ENCODE results near the gene ZSCAN20. TPM values are rescaled to one million over a fixed set of nuclear protein-coding genes. Genes with fewer than 3 reads are reported as not detected.
A peak's percentile ranks its signal among the peaks of the same experiment; 100 is the strongest.

ZSCAN20 gene
- total and polyA plus RNA-seq, 12 donors = 0.84 to 12.7 (median 4.1) TPM

DNA sequence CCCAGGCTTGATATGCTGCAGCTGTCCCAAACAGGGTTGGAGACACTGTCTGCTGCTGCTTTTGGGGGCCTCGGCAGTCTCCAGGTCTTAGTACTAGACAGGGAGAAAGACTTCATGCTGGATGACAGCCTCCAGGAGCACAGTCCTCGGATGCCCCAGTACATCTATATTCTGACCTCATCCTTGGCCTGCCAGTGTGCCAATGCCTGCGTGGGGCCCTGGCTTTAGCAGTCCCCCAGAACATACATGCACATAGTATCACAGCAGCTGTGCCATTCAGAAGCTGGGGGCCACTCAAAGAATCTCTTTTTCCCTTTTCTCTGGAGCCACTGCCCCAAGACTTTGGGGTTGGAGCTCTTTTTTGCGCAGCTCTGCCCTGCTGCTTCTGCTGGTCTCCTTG, 4.4 kb upstream of the ZSCAN20 start:
- peaks cover 3 to 17% of the 10 kb centered on the region in 2 donors for H3K4me1 ChIP-seq (replicated peaks in 1 of 2)
- WGBS, 4 donors = 82 to 87% (median 85%) methylated on average over 2 to 4 of the region's 4 CpGs

DNA sequence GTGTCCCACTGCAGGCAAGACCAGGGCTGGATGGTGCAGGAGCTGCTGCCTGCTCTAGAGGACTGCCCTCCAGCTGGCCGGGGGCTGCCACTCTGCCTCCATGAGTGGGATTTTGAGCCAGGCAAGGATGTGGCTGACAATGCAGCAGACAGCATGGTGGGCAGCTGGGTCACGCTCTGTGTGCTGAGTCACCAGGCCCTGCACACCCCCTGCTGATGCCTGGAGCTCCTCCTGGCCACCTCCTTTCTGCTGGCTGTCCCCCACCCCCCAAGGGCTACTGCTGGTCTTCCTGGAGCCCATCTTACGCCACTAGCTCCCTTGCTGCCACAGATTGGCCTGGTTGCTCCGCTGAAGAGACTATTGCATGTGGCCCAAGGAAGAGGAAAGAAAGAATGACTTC, 3.9 kb upstream of the ZSCAN20 start:
- TF ChIP-seq POLR2A (IDR thresholded peaks at IDR 0.05) = no peak
- WGBS, 4 donors = 88 to 100% (median 90%) methylated on average over 3 to 4 of the region's 4 CpGs
- no peak for DNase-seq
- H3K27ac ChIP-seq = no peak overlapping the region
- H3K27me3 ChIP-seq = no peaks in the 10 kb centered on the region
- H3K4me3 ChIP-seq = no peak overlapping the region
- no peaks in the 10 kb centered on the region for H3K36me3 ChIP-seq (replicated peaks in 1 of 2)
- H3K9me3 ChIP-seq (replicated peaks in 1 of 3) = no peaks in the 10 kb centered on the region
- H3K4me1 ChIP-seq (replicated peaks in 1 of 2) = peaks cover 8 to 22% of the 10 kb centered on the region in 2 donors
- intact Hi-C loops (cut with DNase I) = loop anchor here (5.0 kb wide), 3 partner anchors 96 to 171 kb away; no protein-coding TSS in a partner anchor

More for the DNA sequence above, 4.4 kb upstream of the ZSCAN20 start:
- TF ChIP-seq POLR2A (IDR thresholded peaks at IDR 0.05) = no peak
- TF ChIP-seq, protein P1, sequence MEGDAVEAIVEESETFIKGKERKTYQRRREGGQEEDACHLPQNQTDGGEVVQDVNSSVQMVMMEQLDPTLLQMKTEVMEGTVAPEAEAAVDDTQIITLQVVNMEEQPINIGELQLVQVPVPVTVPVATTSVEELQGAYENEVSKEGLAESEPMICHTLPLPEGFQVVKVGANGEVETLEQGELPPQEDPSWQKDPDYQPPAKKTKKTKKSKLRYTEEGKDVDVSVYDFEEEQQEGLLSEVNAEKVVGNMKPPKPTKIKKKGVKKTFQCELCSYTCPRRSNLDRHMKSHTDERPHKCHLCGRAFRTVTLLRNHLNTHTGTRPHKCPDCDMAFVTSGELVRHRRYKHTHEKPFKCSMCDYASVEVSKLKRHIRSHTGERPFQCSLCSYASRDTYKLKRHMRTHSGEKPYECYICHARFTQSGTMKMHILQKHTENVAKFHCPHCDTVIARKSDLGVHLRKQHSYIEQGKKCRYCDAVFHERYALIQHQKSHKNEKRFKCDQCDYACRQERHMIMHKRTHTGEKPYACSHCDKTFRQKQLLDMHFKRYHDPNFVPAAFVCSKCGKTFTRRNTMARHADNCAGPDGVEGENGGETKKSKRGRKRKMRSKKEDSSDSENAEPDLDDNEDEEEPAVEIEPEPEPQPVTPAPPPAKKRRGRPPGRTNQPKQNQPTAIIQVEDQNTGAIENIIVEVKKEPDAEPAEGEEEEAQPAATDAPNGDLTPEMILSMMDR (IDR thresholded peaks at IDR 0.05) = no peak
- Histone ChIP-seq H3K27me3 (no peaks in the 10 kb centered on the region), H3K9me3 (replicated peaks in 1 of 3) (no peaks in the 10 kb centered on the region), H3K27ac (no peak overlapping the region), H3K36me3 (replicated peaks in 1 of 2) (no peaks in the 10 kb centered on the region), H3K4me3 (no peak overlapping the region)
- no peak for DNase-seq
- intact Hi-C loops (cut with DNase I) = loop anchor here (5.0 kb wide), 3 partner anchors 96 to 171 kb away; no protein-coding TSS in a partner anchor

DNA sequence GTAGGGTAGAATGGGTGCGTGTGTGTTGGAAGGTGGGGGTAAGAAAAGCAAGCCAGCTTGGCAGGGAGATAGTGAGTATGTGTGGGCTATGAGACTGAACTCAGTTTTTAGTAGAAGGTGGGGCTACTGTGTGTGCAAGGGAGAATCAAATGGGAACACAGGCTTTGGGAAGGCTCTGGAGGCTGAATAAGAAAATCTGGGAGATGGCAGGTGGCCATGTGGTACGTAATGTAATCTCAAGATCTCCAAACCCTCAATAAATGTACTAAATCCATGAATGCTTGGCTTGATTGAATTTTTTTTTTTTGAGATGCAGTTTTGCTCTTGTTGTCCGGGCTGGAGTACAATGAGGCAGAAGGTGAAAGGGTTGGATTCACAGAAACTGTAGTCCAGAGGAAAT, 3.5 kb upstream of the ZSCAN20 start:
- TF ChIP-seq, protein P1 (IDR thresholded peaks at IDR 0.05) = no peak
- TF ChIP-seq POLR2A (IDR thresholded peaks at IDR 0.05) = no peak
- peaks cover 9 to 26% of the 10 kb centered on the region in 2 donors for H3K4me1 ChIP-seq (replicated peaks in 1 of 2)
- H3K9me3 ChIP-seq (replicated peaks in 1 of 3) = no peaks in the 10 kb centered on the region
- no peaks in the 10 kb centered on the region for H3K27me3 ChIP-seq
- no peak for DNase-seq
- no peak overlapping the region for H3K27ac ChIP-seq
- intact Hi-C loops (cut with DNase I) = loop anchor here (5.0 kb wide), 3 partner anchors 97 to 172 kb away; no protein-coding TSS in a partner anchor
- H3K36me3 ChIP-seq (replicated peaks in 1 of 2) = no peaks in the 10 kb centered on the region
- H3K4me3 ChIP-seq = no peak overlapping the region
- WGBS, 4 donors = 82 to 94% (median 88%) methylated on average over 3 of the region's 3 CpGs

DNA sequence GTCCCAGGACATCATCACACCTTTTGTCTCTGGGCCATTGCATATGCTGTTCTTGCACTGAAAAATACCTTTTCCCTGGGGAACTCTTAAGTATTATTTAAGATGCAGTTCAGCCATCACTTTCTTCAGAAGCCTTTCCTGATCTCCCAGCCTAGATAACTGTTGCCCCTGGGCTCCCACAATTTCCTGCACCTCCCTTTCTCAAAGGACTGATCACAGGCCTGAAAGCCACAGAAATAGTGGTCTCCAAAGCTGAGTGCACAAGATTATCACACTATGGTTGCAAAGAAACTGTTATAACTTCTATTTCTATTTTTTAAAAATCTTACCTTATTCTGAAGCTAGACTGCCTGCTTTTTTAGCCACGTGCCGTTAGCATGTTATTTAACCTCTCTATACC, 2.8 kb upstream of the ZSCAN20 start:
- TF ChIP-seq POLR2A (IDR thresholded peaks at IDR 0.05) = no peak
- TF ChIP-seq, protein P1 (IDR thresholded peaks at IDR 0.05) = no peak
- H3K4me1 ChIP-seq (replicated peaks in 1 of 2) = peaks cover 9 to 28% of the 10 kb centered on the region in 2 donors
- no peaks in the 10 kb centered on the region for H3K36me3 ChIP-seq (replicated peaks in 1 of 2)
- WGBS, 4 donors = 93 to 98% (median 95%) methylated on average over 2 of the region's 2 CpGs
- no peak overlapping the region for H3K4me3 ChIP-seq
- H3K27ac ChIP-seq = no peak overlapping the region
- no peak for DNase-seq
- no peaks in the 10 kb centered on the region for H3K9me3 ChIP-seq (replicated peaks in 1 of 3)
- no peaks in the 10 kb centered on the region for H3K27me3 ChIP-seq
- intact Hi-C loops (cut with DNase I) = loop anchor here (5.0 to 10.0 kb wide), 5 partner anchors 97 to 172 kb away; no protein-coding TSS in a partner anchor

DNA sequence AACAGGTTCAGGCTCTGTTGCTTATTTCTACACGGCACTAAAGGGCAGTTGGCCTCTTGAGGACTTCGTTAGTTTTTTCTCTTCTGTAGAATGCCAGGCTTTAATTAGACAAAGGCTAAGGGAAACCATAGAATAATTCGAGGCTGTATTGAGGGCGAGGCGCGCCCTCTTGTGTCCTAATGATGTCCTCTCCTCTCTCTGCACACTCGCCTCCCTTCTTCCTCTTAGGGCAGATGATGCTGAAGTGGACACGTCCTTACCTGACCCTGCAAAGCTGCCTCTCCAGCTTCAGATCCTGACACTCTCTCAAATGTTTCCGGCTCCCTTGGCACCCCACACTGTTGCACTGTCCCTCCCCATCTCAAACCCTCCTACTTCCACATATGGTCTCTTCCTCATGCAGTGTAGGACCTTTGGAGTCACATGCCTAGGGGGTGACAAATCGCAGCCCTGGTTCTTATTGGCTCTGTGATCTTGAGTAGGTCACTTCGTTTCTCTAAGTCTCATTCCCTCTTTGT, 1.9 kb upstream of the ZSCAN20 start:
- H3K36me3 ChIP-seq (replicated peaks in 1 of 2) = no peaks in the 10 kb centered on the region
- 3 to 5% (median 3%) methylated on average over 11 of the region's 11 CpGs for WGBS, 4 donors
- H3K27ac ChIP-seq = no peak overlapping the region
- TF ChIP-seq POLR2A (IDR thresholded peaks at IDR 0.05) = no peak
- TF ChIP-seq, protein P1 (IDR thresholded peaks at IDR 0.05) = peak; percentile 76 to 91 (median 84)
- no peaks in the 10 kb centered on the region for H3K9me3 ChIP-seq (replicated peaks in 1 of 3)
- intact Hi-C loops (cut with DNase I) = loop anchor here (5.0 to 10.0 kb wide), 2 partner anchors 142 to 144 kb away; no protein-coding TSS in a partner anchor
- peaks cover 9 to 28% of the 10 kb centered on the region in 2 donors for H3K4me1 ChIP-seq (replicated peaks in 1 of 2)
- peak; percentile 72 to 95 (median 85) for DNase-seq
- H3K4me3 ChIP-seq = no peak overlapping the region
- H3K27me3 ChIP-seq = no peaks in the 10 kb centered on the region
